ENCODE data around the gene LSM7.

The LSM7 gene

DNA sequence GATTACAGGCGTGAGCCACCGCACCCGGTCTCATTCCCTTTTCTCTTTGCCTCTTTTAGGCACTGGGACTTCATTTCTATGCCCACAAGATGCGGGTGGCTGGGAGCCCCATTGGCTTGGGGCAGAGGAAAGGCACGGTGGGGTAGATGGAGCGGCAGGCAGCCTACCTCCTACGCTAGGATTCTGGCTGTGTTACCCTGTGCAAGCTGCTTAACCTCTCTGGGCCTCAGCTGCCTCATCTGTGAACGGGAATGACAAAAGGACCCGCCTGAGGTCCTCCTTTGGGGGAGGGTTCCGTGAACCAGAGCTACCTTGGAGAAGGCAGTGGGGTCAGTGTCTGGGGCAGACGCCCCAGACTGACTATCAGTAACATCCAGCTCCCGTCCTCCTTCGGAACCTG lies 11.1 kb downstream of the LSM7 start:
- no peak for DNase-seq (ENCODE audit: low spot score)
- ChIA-PET CTCF (no interaction called here), POLR2A (ENCODE audit: low non-redundant PET) (no interaction called here)
- TF ChIP-seq, protein P1, sequence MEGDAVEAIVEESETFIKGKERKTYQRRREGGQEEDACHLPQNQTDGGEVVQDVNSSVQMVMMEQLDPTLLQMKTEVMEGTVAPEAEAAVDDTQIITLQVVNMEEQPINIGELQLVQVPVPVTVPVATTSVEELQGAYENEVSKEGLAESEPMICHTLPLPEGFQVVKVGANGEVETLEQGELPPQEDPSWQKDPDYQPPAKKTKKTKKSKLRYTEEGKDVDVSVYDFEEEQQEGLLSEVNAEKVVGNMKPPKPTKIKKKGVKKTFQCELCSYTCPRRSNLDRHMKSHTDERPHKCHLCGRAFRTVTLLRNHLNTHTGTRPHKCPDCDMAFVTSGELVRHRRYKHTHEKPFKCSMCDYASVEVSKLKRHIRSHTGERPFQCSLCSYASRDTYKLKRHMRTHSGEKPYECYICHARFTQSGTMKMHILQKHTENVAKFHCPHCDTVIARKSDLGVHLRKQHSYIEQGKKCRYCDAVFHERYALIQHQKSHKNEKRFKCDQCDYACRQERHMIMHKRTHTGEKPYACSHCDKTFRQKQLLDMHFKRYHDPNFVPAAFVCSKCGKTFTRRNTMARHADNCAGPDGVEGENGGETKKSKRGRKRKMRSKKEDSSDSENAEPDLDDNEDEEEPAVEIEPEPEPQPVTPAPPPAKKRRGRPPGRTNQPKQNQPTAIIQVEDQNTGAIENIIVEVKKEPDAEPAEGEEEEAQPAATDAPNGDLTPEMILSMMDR (conservative IDR thresholded peaks at IDR 0.05; ENCODE audit: low read depth) = no peak
- no peak overlapping the region for H3K27ac ChIP-seq

DNA sequence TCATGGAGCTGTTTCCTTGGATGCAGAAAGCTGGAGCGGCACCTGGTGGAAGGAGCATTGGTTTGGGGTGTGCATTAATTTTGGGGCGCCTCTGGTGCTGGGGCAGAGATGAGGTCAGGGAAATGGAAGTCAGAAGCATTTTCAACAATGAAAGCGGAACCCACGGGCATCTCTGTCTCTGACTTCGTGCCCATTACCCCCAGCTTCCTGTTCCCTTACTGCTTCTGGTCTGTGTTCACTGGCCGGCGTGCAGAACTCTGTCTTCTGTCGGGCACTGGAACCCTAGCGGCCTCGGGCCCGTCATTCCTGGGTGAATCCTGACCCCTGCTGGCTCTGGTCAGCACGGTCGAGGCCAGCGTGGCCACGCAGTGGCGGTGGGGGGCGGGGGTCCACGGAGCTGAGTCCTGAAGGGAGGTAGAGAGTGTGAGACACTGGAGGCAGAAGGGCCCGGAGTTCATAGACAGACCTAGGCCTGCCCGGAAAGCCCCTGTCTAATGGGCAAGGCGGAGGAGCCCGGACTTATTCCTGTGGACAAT lies 12.5 kb downstream of the LSM7 start:
- no peak for DNase-seq (ENCODE audit: low spot score)
- H3K27ac ChIP-seq = no peak overlapping the region
- POLR2A ChIA-PET (ENCODE audit: low non-redundant PET) = no interaction called here
- TF ChIP-seq, protein P1 (conservative IDR thresholded peaks at IDR 0.05; ENCODE audit: low read depth) = no peak
- CTCF ChIA-PET = interaction anchor here (0.7 to 1.0 kb wide), 2 partner anchors 28 to 117 kb away, joined by 3 to 4 read pairs; no protein-coding TSS in a partner anchor

DNA sequence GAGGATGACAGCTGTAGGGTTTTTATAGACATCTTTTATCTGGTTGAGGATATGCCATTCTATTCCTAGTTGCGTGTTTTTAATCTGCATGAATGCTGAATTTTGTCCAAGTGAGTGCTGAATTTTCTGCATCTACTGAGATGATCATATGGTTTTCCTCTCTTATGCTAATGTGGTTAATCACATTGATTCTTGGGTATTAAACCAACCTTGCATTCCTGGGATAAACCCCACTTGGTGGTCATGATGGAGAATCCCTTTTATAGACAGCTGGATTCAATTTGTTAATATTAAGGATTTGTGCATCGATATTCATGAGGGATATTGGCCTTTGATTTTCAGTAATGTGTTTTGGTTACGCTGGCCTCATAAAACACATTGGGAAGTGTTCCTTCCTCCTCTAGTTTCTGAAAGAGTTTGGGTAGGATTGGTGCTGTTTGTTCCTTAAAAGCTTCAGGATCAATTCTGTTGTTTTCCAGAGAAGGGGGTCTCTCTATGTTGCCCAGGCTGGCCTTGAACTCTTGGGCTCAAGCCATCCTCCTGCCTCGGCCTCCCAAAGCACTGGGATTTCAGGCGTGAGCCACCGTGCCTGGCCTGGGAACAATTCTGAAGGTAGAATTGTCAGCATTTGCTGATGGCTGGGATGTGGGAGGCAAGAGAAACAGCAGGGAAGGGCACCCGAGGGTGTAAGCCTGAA lies 13.1 kb downstream of the LSM7 start:
- DNase-seq (ENCODE audit: low spot score) = no peak
- ChIA-PET CTCF (interaction anchor here (0.6 to 1.0 kb wide), 3 partner anchors 24 to 117 kb away, joined by 3 to 7 read pairs (median 4); no protein-coding TSS in a partner anchor), POLR2A (ENCODE audit: low non-redundant PET) (no interaction called here)
- TF ChIP-seq, protein P1 (conservative IDR thresholded peaks at IDR 0.05; ENCODE audit: low read depth) = no peak
- no peak overlapping the region for H3K27ac ChIP-seq

DNA sequence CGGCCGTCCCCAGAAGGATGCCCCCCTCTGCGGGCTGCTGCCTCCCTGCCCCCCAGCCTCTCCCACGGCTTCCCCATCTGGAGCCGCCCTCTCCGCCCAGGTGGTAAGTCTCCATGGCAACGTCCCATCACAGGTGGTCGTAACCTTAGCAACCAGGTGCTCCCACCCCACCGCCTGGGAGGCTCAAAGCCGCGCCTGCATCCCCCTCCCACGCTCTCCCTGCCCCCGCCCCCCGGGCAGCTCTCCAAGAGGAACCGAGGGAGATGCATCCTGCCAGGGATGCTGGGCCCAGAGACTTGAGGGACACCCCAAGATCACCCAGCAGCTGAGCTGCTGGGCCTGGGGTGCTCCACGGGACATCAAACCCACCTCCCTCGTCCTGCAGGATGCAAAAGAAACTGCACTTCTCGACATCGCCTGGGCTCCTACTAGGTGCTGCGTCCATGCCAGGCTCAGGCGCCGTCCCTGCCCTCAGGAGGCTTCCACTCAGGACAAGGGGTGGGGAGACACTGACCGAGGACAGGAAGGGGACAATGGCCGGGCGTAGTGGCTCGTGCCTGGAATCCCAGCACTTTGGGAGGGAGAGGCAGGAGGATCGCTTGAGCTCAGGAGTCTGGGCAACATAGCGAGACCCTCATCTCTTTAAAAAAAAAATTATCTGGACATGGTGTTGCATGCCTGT lies 15.4 kb downstream of the LSM7 start:
- no peak overlapping the region for H3K27ac ChIP-seq
- DNase-seq (ENCODE audit: low spot score) = no peak
- CTCF ChIA-PET = no interaction called here
- TF ChIP-seq, protein P1 (conservative IDR thresholded peaks at IDR 0.05; ENCODE audit: low read depth) = no peak
- POLR2A ChIA-PET (ENCODE audit: low non-redundant PET) = interaction anchor here (0.7 kb wide), 1 partner anchor 75 kb away, joined by 8 read pairs; no protein-coding TSS in a partner anchor

DNA sequence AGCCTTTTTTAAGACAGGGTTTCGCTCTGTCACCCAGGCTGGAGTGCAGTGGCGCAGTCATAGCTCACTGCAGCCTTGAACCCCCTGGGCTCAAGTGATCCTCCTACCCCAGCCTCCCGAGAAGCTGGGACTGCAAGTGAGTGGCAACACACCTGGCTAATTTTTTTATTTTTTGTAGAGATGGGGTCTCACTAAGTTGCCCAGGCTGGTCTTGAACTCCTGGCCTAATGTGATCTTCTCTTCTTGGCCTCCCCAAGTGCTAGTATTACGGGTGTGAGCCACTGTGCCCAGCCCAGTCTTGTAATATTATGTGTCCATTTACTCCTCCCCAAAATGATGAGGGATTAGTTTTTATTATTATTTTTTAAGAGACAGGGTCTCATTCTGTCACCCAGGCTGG lies 17.3 kb downstream of the LSM7 start:
- ChIA-PET CTCF (no interaction called here), POLR2A (ENCODE audit: low non-redundant PET) (no interaction called here)
- DNase-seq (ENCODE audit: low spot score) = no peak
- TF ChIP-seq, protein P1 (conservative IDR thresholded peaks at IDR 0.05; ENCODE audit: low read depth) = no peak
- no peak overlapping the region for H3K27ac ChIP-seq

DNA sequence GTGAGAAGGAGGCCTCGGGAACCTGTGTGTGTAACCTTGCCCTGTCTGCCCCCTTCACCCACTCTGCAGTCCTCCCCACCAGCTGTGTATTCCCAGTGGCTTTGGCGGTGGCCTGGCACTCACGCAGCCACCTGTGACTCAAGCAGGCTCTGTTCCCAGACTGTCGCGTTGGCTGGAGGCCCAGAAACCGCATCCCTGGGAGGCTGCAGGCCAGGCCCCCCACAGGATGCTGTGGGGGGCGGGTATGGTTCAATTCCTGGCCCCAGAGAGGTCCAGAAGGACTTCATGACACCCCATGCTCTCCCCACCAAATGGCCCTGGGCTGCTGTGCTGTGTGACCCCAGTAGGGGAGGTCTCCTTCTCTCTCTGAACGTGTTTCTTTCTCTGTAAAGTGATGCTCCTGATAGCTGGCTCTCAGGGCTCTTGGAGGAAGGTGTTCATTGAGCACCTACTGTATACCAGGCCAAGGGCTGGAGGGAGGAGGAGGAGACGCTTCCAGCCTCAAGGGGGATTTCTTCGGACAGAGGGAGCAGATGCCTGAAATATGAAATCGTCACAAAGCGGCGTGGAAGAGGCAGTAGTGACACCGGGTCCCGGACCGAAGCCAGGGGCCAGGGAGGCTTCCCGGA lies 18.5 kb downstream of the LSM7 start:
- POLR2A ChIA-PET (ENCODE audit: low non-redundant PET) = no interaction called here
- no peak for DNase-seq (ENCODE audit: low spot score)

More for the DNA sequence above, 18.5 kb downstream of the LSM7 start:
- CTCF ChIA-PET = no interaction called here
- TF ChIP-seq, protein P1 (conservative IDR thresholded peaks at IDR 0.05; ENCODE audit: low read depth) = no peak
- no peak overlapping the region for H3K27ac ChIP-seq
